Prostate gland (tissue), 2 donors: Measurements from ENCODE around the gene DCLK2.

Experiments used
- CTCF ChIP-seq, 4 experiments: fragments of 200-600 bp in 2 of 4; fragments of 450-650 bp in 2 of 4; sonication (generic) in 2 of 4; IDR thresholded peaks; 1 replicate in 3 of 4; 2 replicates in 1 of 4; pipeline ENCODE4 v1.5.1; 2016 to 2019; ENCODE audit warnings: antibody characterized with exemption in 4 of 4, mild to moderate bottlenecking in 2 of 4, moderate library complexity in 2 of 4
- POLR2A ChIP-seq: fragments of 450-650 bp; IDR thresholded peaks from one replicate; pipeline ENCODE4 v1.6.1; 2016; ENCODE audit warnings: antibody characterized with exemption, mild to moderate bottlenecking

DNA sequence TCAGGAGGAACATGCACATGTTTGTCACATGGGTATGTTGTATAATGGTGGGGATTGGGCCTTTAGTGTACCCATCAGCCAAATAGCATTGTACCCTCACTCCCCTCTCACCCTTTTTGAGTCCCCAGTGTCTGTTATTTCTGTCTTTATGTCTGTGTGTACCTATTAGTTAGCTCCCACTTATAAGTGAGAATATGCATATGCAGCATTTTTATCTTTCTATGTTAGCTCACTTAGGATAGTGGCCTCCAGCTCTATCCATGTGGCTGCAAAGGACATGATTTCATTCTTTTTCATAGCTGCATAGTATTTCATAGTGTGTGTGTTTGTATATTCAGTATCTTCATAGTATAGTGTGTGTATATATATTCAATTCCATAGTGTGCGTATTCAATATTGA is 64.6 kb downstream of the DCLK2 start:
- TF ChIP-seq CTCF (IDR thresholded peaks at IDR 0.05), result no peak
- no peak for TF ChIP-seq POLR2A
